GM18511 (cell line): Measurements from ENCODE around the gene LEPROT.
"Not testable (repeated sequence)": the region's sequence is repeated elsewhere in the genome, so short reads cannot be mapped to it uniquely, and the experiment has no call there.

Source experiments
- ATAC-seq: cut with Tn5 transposase; IDR thresholded peaks from one replicate; pipeline ENCODE4 v1.9.1; 2021; ENCODE audit warnings: mild to moderate bottlenecking, moderate library complexity; ENCODE audit not compliant: unreplicated experiment

The LEPROT gene

DNA sequence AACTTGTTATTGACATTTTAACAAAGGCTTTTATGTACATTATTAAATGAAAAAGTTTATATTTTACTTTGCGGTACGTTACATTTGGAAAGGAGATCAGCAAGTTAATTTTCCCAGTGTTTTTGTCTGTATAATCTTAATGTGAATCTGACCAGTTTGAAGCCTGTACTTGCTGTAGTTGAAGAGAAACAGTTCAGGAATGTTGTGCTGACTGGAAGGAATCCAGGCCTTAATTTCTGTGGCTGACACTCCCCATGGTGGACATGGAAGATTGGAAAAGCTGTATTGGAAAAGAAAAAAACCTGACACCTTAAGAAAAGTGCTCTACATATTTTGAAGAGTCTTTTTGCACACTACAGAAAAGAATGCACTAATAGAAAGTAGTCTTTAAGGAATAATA lies 15.5 kb downstream of the LEPROT start:
- no peak for ATAC-seq

DNA sequence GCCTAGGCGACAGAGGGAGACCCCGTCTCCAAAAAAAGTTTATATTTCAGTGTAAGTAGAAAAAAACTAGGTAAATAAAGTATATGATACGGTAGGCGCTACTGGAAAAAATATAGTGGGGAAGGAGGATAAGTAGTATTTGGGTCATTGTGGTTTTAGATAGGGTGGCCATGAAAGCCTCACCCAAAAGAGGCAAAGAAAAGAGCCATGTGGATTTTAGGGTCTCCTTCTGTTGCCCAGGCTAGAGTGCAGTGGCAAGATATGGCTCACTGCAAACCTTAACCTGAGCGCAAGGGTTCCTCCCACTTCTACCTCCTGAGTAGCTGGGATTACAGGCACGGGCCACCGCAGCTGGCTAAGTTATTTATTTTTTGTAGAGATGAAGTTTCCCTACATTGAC lies 17.1 kb downstream of the LEPROT start:
- ATAC-seq = no peak

DNA sequence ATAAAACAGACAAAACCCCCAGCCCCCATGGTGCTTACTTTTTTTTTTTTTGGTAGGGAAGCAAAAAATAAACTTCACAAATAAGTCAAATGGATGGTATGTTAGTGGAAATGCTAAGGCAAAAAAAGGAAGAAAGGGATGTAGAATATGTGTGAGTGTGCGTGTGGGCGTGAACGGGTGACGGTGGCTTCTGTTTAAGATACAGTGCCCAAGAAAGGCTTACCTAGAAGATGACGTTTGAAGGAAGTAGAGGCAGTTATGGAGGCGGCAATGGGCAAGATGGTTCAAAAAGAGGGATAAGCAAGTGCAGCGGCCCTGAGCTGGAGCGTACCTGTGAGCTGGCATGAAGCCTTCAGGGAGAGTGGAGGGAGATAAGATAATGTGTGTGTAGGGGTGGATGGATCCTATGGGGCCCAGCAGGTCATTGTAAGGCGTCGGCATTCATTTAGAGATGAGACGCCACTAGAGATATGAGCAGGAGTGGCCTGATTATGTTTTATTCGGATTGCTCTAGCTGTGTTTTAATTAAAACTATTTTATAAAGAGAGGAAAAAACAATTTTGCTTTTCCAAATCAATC lies 19.9 kb downstream of the LEPROT start:
- ATAC-seq = no peak

DNA sequence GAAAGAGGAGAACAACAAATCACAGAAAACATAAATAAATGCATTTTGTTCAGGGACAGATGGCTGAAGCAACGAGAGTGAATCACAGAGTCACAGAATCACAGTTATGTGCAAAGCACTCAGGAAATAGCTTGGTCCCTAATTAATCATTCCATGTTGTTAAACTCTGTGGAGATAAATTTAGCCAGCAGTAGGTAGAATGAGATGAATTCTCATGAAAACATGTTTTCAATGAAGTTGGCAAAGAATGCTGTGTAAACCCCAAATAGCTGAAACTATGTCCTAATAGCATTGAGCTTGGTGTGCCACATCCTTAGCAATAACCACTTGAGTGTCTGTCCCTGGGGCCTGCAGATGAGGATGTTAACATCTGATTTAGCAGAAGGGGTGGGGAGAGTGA lies 20.4 kb downstream of the LEPROT start:
- no peak for ATAC-seq

DNA sequence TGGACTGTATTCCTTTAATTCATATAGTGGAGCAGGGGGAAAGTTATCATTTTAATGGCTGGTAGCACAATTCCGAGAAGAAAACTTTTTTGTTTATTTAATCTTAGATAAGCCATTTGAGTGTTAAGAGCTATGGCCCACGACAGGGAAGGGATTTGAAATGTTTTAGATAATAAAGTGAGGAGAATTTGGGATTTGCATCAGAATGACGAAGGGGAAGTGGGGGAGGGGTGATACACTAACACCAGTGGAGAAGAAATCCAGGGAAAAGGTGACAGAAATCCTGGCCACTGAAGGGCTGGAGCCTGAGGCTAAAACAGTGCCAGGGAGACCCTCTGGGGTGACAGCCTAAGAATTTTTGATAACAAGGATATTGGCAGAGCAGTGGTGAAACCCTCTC lies 21.0 kb downstream of the LEPROT start:
- ATAC-seq = no peak

DNA sequence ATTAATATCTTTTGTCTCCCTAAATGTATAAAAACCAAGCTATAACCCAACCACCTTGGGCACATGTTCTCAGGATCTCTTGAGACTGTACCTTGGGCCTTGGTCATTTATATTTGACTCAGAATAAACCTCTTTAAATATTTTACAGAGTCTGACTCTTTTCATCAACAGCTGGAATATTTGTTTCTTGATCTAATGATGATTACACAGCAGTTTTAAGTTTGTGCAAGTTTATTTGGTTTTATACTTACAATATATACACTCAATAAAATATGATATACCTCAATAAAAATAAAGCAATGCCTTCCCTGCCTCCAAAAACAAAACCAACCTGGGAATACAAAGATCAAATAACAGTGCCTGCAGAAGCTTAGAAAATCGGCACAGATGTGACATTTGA lies 22.0 kb downstream of the LEPROT start:
- no peak for ATAC-seq

DNA sequence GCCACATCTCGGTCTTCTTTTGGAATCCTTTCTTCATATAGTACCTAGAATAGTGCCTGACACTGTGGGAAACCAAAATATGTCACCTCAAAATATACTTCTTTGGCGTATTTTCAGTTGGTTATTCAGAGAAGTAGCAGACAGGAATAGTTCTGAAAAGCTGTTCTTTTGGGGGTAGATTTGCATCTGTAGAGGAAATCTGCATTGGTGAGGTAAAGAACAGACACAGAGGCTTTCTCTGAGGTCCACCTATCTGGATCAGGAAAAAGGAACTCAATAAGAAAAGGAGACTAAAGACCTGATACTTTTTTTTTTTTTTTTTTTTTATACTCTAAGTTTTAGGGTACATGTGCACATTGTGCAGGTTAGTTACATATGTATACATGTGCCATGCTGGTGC lies 23.2 kb downstream of the LEPROT start:
- ATAC-seq = no peak

DNA sequence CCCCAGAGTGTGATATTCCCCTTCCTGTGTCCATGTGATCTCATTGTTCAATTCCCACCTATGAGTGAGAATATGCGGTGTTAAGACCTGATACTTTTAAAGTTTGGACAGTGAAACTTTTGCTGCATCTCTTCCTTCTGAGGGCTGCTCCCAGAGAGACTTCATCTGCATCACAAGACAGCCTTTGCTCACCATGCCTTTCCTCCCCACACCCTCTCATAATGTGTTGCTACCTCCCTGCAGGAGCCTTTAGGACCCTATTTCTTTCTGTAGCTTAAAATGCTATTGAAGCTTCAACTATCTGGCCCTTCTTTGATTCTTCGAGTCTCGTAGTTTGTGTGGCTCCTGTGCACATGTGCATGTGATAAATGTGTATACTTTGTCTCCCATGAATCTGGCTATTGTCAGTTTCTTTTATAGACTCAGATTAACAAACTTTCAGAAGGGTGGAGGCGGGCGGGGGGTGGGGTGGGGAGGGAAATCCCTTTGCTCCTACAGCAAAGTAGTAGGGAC lies 23.7 kb downstream of the LEPROT start:
- ATAC-seq = no peak

DNA sequence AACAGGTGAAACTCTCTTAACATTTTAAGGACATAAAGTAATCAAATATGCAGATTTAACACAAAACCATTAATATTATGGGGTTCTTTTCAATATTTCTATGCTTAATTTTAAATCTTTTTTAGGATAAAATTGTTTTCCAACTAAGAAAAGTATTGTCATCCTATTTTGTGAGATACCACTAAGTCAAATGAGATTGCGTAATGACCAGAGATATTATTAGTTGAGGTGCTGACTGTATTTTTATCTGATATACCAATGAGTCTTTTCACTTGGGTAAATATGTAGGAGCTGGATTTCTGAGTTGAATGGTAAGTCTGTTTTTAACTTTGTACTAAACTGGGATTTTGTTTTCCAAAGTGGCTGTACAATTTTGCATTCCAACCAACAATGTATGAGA lies 25.4 kb downstream of the LEPROT start:
- ATAC-seq = no peak

DNA sequence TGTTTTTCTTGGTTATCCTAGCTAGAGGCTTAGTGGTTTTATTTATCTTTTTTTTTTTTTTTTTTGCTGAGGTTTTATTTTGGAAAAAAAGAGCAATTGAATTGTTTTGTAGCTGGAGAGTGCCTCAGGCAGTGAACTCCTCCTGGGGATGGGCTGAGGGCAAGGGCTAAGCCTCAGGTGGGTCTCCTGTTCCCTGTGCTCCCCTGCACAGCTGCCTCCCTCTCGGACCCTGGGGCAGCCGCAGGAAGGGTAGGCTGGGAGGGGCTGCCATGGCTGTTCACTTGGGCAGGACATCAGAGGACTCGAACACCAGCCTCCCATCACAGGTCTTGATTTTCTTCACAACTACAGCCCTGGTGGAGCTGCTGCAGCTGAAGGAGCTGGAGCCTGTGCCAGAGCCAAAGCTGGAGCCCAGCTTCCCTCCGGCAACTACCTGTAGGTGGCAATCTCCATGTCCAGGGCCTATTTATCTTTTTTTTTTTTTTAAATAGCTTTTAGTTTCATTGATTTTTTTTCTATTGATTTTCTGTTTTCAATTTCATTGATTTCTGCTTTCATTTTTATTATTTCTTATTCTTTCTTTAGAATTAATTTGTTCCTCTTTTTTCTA lies 28.9 kb downstream of the LEPROT start:
- ATAC-seq = no peak

DNA sequence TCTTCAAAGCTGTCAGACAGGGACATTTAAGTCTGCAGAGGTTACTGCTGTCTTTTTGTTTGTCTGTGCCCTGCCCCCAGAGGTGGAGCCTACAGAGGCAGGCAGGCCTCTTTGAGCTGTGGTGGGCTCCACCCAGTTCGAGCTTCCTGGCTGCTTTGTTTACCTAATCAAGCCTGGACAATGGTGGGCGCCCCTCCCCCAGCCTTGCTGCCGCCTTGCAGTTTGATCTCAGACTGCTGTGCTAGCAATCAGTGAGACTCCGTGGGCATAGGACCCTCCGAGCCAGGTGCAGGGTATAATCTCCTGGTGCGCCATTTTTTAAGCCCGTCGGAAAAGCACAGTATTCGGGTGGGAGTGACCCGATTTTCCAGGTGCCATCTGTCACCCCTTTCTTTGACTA lies 35.2 kb downstream of the LEPROT start:
- not testable (repeated sequence) for ATAC-seq

DNA sequence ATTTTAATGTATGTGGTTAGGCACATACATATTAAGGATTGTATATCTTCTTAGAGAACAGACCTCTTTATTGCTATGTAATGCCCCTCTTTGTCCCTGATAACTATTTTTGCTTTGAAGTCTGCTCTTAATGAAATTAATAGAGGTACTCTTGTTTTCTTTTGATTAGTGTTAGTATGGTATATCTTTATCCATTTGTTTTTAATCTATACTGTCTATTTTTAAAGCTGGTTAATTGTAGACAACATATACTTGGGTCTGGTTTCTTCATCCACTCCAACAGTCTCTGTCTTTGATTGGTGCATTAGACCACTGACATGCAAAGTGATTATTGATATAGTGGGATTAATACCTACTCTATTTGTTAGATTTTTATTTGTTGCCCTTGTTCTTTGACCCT lies 36.0 kb downstream of the LEPROT start:
- ATAC-seq = no peak

DNA sequence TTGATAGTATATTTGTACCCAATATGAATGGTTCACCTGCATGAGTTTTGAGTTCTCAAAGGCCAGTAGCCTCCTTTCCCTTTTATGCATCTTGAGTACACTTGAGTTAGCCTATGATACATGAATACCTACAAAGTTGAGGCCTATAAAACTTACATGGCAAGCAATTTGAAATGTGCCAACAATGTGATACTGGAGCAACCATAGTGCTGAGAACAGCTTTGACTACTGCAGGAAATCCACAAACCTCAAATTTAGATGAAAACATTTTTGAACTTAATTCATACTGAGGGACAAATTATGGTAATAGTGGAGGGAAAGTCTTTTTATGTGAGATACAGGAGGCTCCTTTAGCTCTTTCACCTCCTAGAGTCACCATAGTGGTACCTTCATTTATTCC lies 37.4 kb downstream of the LEPROT start:
- no peak for ATAC-seq

DNA sequence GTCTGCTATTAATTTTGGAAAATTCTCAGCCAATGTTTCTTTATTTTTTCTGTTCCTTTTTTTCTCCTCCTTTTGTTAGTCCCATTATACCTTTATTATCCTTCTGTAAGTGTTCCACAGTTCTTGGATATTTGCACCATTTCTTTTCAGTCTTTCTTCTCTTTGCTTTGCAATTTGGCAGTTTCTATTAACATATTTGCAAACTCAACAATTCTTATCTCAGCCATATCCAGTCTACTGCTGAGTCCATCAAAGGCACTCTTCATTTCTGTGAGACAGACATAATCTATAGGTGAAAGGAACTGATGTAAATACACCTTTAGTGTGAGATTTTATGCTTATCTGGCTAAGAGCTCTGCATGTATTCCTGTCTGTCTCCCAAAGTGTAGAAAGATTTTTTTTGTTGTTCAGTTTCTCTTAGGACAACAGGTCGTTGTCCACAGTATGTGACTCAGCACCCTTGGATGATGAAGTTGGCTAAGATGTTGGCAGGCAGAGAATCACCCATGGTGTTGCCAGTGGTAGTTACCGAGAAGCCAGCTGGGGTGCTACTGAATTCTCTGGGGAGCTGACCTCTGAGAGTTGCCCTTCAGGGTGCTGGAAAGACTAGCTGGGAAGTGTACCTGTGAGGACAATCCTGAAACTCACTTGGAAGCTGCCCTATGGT lies 38.4 kb downstream of the LEPROT start:
- peak; percentile 49 for ATAC-seq

DNA sequence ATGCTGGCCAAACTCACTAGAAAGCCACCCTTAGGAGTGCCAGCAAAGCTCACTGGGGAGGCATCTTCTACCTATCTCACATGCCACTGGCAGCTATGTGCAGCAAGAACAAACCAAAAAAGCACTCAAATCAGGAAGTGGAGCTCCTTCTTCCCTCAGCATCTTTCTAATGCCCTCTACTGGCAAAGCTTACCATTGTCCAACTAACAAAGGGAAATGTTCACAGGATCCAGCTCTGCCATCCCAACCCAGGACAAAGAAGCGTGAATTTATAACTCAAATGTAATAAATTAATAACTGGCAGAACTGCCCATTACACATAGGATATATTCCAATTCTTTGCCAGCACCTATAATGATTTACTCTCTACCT lies 38.9 kb downstream of the LEPROT start:
- peak; percentile 91 for ATAC-seq

DNA sequence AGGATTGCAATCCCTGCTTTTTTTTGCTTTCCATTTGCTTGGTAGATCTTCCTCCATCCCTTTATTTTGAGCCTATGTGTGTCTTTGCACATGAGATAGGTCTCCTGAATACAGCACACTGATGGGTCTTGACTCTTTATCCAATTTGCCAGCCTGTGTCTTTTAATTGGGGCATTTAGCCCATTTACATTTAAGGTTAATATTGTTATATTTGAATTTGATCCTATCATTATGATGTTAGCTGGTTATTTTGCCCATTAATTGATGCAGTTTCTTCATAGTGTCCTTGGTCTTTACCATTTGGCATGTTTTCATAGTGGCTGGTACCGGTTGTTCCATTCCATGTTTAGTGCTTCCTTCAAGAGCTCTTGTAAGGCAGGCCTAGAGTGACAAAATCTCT lies 45.4 kb downstream of the LEPROT start:
- not testable (repeated sequence) for ATAC-seq

DNA sequence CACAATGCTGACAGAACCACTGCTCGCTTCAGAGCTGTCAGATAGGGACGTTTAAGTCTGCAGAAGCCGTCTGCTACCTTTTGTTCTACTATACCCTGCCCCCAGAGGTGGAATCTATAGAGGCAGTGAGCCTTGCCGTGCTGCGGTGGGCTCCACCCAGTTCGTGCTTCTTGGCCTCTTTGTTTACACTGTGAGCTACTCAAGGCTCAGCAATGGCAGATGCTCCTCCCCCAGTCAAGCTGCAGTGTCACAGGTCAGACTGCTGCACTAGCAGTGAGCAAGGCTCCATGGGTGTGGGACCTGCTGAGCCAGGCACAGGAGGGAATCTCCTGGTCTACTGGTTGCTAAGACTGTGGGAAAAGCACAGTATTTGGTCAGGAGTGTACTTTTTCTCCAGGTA lies 47.1 kb downstream of the LEPROT start:
- no peak for ATAC-seq

DNA sequence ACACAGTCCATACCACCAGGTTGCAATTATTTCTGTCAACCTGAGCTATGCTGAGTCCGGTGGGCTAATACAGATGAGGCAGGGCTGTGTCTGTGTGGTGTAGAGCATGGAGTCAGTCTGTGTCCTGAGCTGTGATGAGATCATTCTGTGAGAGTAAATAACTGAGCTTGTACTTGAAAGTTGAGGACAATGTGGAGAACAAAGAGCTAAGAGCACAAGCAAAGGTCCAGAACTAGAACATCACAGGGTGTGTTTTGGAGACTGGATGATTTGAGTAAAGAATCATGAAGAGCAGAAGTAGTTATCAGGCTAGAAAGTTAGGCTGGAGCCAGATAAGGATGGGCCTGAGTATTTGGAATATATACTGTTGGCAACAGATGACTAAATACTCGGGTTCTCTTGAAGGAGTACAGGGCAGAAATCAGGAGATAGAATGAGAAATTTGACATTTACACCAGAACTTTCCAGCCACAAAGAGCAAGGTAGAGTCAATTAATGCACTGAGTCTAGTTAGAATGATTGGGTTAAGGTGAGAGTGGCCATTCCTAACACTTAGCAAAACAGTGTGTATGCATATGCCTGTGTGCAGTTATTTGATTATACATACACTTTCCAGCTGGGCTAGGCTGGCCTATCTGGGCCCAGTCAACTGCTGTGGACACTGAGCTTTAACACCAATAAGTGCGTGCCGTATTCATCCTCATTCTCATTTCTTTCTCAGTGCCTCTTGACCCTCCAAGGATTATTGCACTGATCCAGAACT lies 48.8 kb downstream of the LEPROT start:
- no peak for ATAC-seq

DNA sequence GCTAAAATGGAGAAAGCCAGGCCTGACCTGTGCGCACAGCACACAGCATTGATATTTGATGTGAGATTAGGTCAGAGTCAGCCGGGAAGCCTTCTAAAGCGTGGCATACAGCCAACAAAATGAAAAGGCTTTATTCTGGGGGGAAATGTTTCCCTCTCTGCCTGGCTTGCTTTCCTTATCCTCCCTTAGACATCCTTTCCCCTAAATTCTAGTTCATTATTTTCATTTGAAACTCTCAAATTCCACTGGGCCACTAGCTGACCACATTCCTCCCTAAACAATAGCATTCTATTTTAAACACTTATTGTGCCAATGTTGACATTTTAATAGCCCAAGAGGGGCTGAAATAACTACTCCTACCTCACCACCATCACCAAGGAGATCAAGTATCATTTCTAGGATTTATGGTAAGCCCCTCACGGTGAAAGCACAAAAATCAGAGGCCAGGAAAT lies 49.4 kb downstream of the LEPROT start:
- ATAC-seq = no peak

DNA sequence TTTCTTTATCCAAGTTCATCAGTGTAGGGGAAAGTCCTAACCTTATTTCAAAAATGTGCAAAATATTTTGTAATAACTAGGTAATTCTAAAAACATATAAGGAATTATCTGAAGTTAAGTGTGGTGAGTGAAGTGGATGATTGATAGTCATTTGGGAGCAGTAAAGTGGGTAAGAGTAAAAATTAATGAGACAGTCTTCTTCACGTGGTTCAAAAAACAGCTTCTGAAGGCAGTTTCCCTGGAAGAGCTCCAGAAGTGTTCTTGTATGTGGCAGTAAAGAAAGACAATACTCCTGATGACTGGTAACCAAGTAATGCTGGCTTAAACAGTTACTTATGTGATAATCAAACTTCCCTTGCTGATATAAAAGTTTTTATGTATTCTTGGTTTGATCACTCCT lies 50.3 kb downstream of the LEPROT start:
- ATAC-seq = no peak

DNA sequence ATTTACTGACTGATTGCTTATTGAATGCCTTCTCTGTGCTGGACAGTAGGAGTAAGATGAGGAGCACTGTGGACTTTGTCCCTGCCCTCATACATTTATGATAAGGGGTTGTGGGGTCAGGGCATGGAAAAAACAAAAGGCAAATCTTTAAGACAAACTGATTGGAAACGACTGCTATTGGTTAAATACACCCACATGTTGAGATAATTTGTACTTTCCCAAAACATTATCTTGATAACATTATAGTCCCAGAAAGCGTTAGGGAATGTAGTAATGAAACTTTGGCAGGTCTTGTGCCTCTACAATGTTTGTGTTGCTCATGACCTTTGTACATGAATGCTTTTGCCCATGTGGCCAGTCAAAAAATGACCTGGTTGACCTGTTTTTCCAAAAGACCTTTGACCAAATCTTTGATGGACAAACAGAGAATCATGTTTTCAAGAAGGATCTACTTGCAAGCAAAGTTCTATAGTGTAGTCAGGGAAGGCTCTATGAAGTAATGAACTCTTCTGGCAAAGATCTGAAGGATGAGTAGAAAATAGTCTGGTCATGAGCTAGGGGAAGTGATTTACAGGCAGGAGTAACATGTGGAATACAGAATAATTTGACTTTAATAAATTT lies 50.9 kb downstream of the LEPROT start:
- no peak for ATAC-seq
